Measurements from ENCODE around the gene ACOX2.

Gene ACOX2

DNA sequence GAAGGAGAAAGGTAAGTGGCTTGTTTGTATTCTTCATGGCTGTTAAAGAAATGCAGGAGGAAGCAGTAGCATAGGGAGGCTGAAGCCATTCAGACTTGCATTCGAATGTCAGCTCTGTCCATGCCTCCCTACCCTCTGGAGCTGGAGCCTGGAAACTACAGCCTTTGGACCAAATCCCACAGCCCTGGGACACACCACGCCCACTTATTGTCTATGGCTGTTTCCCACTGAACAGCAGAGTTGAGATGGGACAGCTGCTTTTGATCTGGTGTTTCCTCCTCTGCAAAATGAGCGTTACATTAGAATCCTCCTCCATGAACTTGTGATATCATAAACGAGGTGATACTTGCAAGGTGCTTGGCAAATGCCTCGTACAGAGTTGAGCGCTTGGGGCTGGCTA lies 36.6 kb upstream of the ACOX2 start:
- no peaks in the 10 kb centered on the region for H4K20me1 ChIP-seq (ENCODE audit: control insufficient read depth, insufficient read depth, low read depth, low read length)
- H3K4me2 ChIP-seq (ENCODE audit: low read length), result no peak overlapping the region
- H3K4me3 ChIP-seq (ENCODE audit: low read length), result no peak overlapping the region
- TF ChIP-seq, protein P1, sequence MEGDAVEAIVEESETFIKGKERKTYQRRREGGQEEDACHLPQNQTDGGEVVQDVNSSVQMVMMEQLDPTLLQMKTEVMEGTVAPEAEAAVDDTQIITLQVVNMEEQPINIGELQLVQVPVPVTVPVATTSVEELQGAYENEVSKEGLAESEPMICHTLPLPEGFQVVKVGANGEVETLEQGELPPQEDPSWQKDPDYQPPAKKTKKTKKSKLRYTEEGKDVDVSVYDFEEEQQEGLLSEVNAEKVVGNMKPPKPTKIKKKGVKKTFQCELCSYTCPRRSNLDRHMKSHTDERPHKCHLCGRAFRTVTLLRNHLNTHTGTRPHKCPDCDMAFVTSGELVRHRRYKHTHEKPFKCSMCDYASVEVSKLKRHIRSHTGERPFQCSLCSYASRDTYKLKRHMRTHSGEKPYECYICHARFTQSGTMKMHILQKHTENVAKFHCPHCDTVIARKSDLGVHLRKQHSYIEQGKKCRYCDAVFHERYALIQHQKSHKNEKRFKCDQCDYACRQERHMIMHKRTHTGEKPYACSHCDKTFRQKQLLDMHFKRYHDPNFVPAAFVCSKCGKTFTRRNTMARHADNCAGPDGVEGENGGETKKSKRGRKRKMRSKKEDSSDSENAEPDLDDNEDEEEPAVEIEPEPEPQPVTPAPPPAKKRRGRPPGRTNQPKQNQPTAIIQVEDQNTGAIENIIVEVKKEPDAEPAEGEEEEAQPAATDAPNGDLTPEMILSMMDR (IDR thresholded peaks at IDR 0.05; ENCODE audit: low read depth, low read length, poor library complexity, severe bottlenecking), result no peak
- TF ChIP-seq EZH2phosphoT487 (IDR thresholded peaks at IDR 0.05; ENCODE audit: borderline replicate concordance, low read length), result no peak
- H3K4me1 ChIP-seq (ENCODE audit: control insufficient read depth, low read length), result peaks cover 5% of the 10 kb centered on the region
- no peaks in the 10 kb centered on the region for H3K9me2 ChIP-seq (replicated peaks; ENCODE audit: control insufficient read depth, low read length)
- peaks cover 6% of the 10 kb centered on the region; the same call in 1 of the 2 replicates for H3K27me3 ChIP-seq (ENCODE audit: control insufficient read depth, low read length)
- no peak overlapping the region for H3K27ac ChIP-seq (ENCODE audit: low read depth, low read length)
- no peaks in the 10 kb centered on the region for H3K36me3 ChIP-seq (ENCODE audit: control insufficient read depth, low read length)
- H3K9me3 ChIP-seq (ENCODE audit: control insufficient read depth, insufficient read depth, low read length), result no peaks in the 10 kb centered on the region
- H3F3A ChIP-seq (ENCODE audit: control insufficient read depth, insufficient read depth), result no peaks in the 10 kb centered on the region
- no peaks in the 10 kb centered on the region for H3K79me2 ChIP-seq (ENCODE audit: control insufficient read depth, low read length)

DNA sequence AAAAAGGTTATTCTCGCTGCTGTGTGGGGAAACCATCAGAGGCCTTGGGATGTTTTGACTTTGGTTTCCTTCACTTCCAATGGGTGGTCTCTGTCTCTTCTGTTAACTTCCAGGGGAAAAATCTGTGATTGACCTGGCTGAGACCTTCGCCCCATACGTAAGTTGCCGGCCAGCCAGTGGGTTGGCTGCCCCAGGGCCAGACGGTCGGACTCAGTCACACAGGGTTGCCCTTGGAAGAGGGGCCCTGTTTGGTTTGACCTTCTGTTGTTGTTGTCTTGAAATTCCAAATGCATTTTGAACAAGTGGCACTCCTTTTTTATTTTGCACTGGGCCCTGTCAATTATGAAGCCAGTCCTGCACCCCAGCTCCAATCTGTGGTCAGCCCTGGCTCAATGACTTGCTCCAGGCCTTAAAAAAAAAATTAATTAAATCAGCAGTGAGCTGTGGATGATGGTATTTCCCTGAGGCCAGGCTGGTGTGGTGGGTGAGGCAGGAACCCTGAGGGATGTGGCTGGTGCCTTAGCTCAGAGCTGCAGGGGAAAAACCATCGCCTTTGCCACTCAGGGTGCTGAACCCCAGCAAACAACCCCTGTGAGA lies 35.7 kb upstream of the ACOX2 start:
- H3K27ac ChIP-seq (ENCODE audit: low read depth, low read length), result no peak overlapping the region
- TF ChIP-seq EZH2phosphoT487 (IDR thresholded peaks at IDR 0.05; ENCODE audit: borderline replicate concordance, low read length), result no peak
- TF ChIP-seq, protein P1 (IDR thresholded peaks at IDR 0.05; ENCODE audit: low read depth, low read length, poor library complexity, severe bottlenecking), result no peak

DNA sequence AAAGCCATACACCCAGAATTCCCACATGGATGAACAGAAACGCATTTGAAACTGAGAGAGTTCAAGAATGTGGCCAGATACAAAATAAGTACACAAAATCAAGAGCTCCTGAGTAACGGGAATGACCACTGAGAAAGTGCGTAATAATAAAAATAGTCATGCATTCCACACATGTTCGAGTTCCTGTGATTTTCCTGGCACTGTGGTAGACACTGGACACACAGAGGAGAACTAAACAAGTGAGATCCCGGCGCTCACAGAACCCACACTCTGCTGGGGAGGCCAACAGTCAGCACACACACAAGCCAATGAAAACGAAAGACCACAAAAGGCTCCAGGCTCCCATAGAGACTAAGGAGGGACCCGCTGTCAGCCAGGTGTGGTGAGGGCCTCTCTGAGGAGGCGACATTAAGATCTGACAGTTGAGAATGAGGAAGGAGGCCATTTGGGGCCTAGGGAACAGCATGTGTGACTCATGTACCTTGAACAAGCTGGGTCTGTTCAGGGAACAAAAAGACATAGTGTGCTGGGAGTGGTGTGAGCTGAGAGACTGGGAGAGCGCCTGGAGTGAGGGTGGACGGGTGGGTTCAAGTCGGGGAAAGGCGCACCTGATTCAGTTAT lies 35.1 kb upstream of the ACOX2 start:
- Histone ChIP-seq H3K4me1 (ENCODE audit: control insufficient read depth, low read length) (peaks cover 6% of the 10 kb centered on the region), H3K27me3 (ENCODE audit: control insufficient read depth, low read length) (peaks cover 6% of the 10 kb centered on the region; the same call in 1 of the 2 replicates), H3K79me2 (ENCODE audit: control insufficient read depth, low read length) (no peaks in the 10 kb centered on the region), H4K20me1 (ENCODE audit: control insufficient read depth, insufficient read depth, low read depth, low read length) (no peaks in the 10 kb centered on the region), H3K4me3 (ENCODE audit: low read length) (no peak overlapping the region), H3K27ac (ENCODE audit: low read depth, low read length) (no peak overlapping the region), H3K9me3 (ENCODE audit: control insufficient read depth, insufficient read depth, low read length) (no peaks in the 10 kb centered on the region), H3K9me2 (replicated peaks; ENCODE audit: control insufficient read depth, low read length) (no peaks in the 10 kb centered on the region), H3K36me3 (ENCODE audit: control insufficient read depth, low read length) (no peaks in the 10 kb centered on the region), H3F3A (ENCODE audit: control insufficient read depth, insufficient read depth) (no peaks in the 10 kb centered on the region), H3K4me2 (ENCODE audit: low read length) (no peak overlapping the region)
- TF ChIP-seq, protein P1 (IDR thresholded peaks at IDR 0.05; ENCODE audit: low read depth, low read length, poor library complexity, severe bottlenecking), result no peak
- no peak for TF ChIP-seq EZH2phosphoT487 (IDR thresholded peaks at IDR 0.05; ENCODE audit: borderline replicate concordance, low read length)

More for the DNA sequence above, 35.7 kb upstream of the ACOX2 start:
- H3K36me3 ChIP-seq (ENCODE audit: control insufficient read depth, low read length), result no peaks in the 10 kb centered on the region
- H3K27me3 ChIP-seq (ENCODE audit: control insufficient read depth, low read length), result peaks cover 6% of the 10 kb centered on the region; the same call in 1 of the 2 replicates
- peaks cover 6% of the 10 kb centered on the region for H3K4me1 ChIP-seq (ENCODE audit: control insufficient read depth, low read length)
- H3F3A ChIP-seq (ENCODE audit: control insufficient read depth, insufficient read depth), result no peaks in the 10 kb centered on the region
- no peaks in the 10 kb centered on the region for H3K9me3 ChIP-seq (ENCODE audit: control insufficient read depth, insufficient read depth, low read length)
- H3K4me2 ChIP-seq (ENCODE audit: low read length), result no peak overlapping the region
- no peaks in the 10 kb centered on the region for H4K20me1 ChIP-seq (ENCODE audit: control insufficient read depth, insufficient read depth, low read depth, low read length)
- no peaks in the 10 kb centered on the region for H3K9me2 ChIP-seq (replicated peaks; ENCODE audit: control insufficient read depth, low read length)
- no peak overlapping the region for H3K4me3 ChIP-seq (ENCODE audit: low read length)
- H3K79me2 ChIP-seq (ENCODE audit: control insufficient read depth, low read length), result no peaks in the 10 kb centered on the region

Measured in DOHH2 (cell line).